MG63 (cell line): Measurements from ENCODE around the gene COX5A. TPM values are rescaled to one million over a fixed set of nuclear protein-coding genes. Genes with fewer than 3 reads are reported as not detected.

Experiments used
- total RNA-seq: library from RNA; depleted of rRNA; stranded (reverse); fragments of >200 nt; shearing (Covaris generic); gene quantifications from 2 replicates; pipeline ENCODE4 v1.2.3, GENCODE V29; 2014; ENCODE audit warnings: low replicate concordance; rRNA removed

Gene COX5A
- total RNA-seq, 1 experiment from 2014 or later, result 343 TPM

Other genes starting within 250 kb of the COX5A start
- 18.2 and 22.1 TPM in 2 replicates for gene EDC3, start 242.0 kb downstream of the COX5A start, total RNA-seq
- 11.6 and 15.7 TPM in 2 replicates for gene CYP1A1, start 212.5 kb downstream of the COX5A start, total RNA-seq
- gene CYP1A2, start 189.2 kb downstream of the COX5A start, total RNA-seq, result 0.23 TPM in 1 of 2 replicates, not detected in the other
- gene CSK, start 156.0 kb downstream of the COX5A start, total RNA-seq, result 42.0 and 57.2 TPM in 2 replicates
- gene LMAN1L, start 125.2 kb downstream of the COX5A start, total RNA-seq, result not detected in 2 replicates
- not detected in 2 replicates for gene CPLX3, start 111.4 kb downstream of the COX5A start, total RNA-seq
- 14.5 and 19.5 TPM in 2 replicates for gene ULK3, start 94.9 kb downstream of the COX5A start, total RNA-seq
- 10.7 and 21.6 TPM in 2 replicates for gene SCAMP2, start 64.7 kb downstream of the COX5A start, total RNA-seq
- gene MPI, start 48.0 kb downstream of the COX5A start, total RNA-seq, result 32.8 and 42.5 TPM in 2 replicates
- 22.6 and 65.2 TPM in 2 replicates for gene FAM219B, start 31.2 kb downstream of the COX5A start, total RNA-seq
- gene RPP25, start 18.7 kb upstream of the COX5A start, total RNA-seq, result 9.7 and 19.0 TPM in 2 replicates
- 0.20 and 3.4 TPM in 2 replicates for gene SCAMP5, start 57.5 kb upstream of the COX5A start, total RNA-seq
- 10.8 and 31.9 TPM in 2 replicates for gene PPCDC, start 85.5 kb upstream of the COX5A start, total RNA-seq